ENCODE results near the gene CDC14B. TPM values are rescaled to one million over a fixed set of nuclear protein-coding genes. Genes with fewer than 3 reads are reported as not detected.
A peak's percentile ranks its signal among the peaks of the same experiment; 100 is the strongest.

Gene CDC14B
- polyA plus RNA-seq, 4 donors = 8.5 to 20.8 (median 14.1) TPM

DNA sequence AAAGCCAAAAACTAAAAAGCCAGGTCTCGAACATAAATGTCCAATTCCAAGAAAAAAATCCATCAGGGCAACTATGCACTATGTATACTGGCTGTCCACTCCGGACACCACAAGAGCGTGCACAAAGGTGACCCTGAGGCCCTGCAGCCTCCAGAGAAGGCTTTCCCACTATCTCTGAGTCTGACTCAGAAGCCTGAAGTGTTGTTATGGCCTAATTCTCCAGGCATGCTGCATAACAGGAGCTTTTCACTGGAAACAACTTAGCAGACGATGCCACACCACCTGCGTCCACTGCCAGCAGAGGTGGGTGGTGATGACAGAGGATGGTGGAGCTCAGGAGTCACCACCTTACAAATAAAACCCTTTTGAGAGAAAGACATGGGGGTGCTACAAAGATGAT lies 106.0 kb downstream of the CDC14B start:
- Histone ChIP-seq H3K27me3 (ENCODE audit: control insufficient read depth in 3 of 3, insufficient read depth in 3 of 3, low read length in 3 of 3) (no peaks in the 10 kb centered on the region), H3K4me1 (ENCODE audit: control insufficient read depth in 3 of 3, insufficient read depth in 2 of 3, low read depth in 1 of 3, low read length in 2 of 3) (no peaks in the 10 kb centered on the region), H3K27ac (ENCODE audit: low read depth in 1 of 3, low read length in 2 of 3) (no peak overlapping the region), H3K9me3 (ENCODE audit: control insufficient read depth in 2 of 2, insufficient read depth in 1 of 2, low read depth in 1 of 2, low read length in 1 of 2) (no peaks in the 10 kb centered on the region), H3K4me3 (ENCODE audit: low read depth in 1 of 3, low read length in 3 of 3) (no peak overlapping the region), H3K36me3 (ENCODE audit: control insufficient read depth in 3 of 3, insufficient read depth in 2 of 3, low read depth in 1 of 3, low read length in 3 of 3) (peaks cover 0 to 15% (median 8%) of the 10 kb centered on the region in 3 donors)
- DNase-seq (no peak), FAIRE-seq (no peak)
- WGBS, 3 donors = 92 to 97% (median 95%) methylated on average over 5 of the region's 5 CpGs

GRCh38 chr9:96512240-96512639 lies 107.4 kb downstream of the CDC14B start:
- Histone ChIP-seq H3K4me1 (ENCODE audit: control insufficient read depth in 3 of 3, insufficient read depth in 2 of 3, low read depth in 1 of 3, low read length in 2 of 3) (no peaks in the 10 kb centered on the region), H3K36me3 (ENCODE audit: control insufficient read depth in 3 of 3, insufficient read depth in 2 of 3, low read depth in 1 of 3, low read length in 3 of 3) (peaks cover 0 to 15% (median 8%) of the 10 kb centered on the region in 3 donors), H3K9me3 (ENCODE audit: control insufficient read depth in 2 of 2, insufficient read depth in 1 of 2, low read depth in 1 of 2, low read length in 1 of 2) (no peaks in the 10 kb centered on the region), H3K27ac (ENCODE audit: low read depth in 1 of 3, low read length in 2 of 3) (no peak overlapping the region), H3K4me3 (ENCODE audit: low read depth in 1 of 3, low read length in 3 of 3) (no peak overlapping the region), H3K27me3 (ENCODE audit: control insufficient read depth in 3 of 3, insufficient read depth in 3 of 3, low read length in 3 of 3) (no peaks in the 10 kb centered on the region)
- DNase-seq = no peak
- FAIRE-seq = no peak
- 91 to 94% (median 92%) methylated on average over 3 of the region's 3 CpGs for WGBS, 3 donors

DNA sequence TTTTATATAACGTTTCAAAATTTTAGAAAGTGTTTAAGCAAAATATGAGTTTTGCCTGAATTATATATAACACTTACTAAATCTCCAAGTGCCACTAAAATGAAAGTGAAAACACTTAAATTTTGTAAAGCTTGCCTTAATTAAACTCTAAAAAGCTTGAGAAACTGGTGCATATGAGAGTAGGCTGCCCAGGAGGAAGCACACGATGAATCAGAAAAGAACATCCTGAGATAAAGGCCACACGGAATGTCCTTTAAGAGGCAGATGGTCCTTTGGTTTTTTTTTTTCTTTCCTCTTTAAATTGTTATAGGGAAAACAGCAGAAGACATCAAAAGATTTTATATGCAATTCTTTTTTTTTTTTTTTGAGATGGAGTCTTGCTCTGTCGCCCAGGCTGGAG lies 109.4 kb downstream of the CDC14B start:
- Histone ChIP-seq H3K27me3 (ENCODE audit: control insufficient read depth in 3 of 3, insufficient read depth in 3 of 3, low read length in 3 of 3) (no peaks in the 10 kb centered on the region), H3K36me3 (ENCODE audit: control insufficient read depth in 3 of 3, insufficient read depth in 2 of 3, low read depth in 1 of 3, low read length in 3 of 3) (peaks cover 0 to 19% (median 8%) of the 10 kb centered on the region in 3 donors), H3K4me3 (ENCODE audit: low read depth in 1 of 3, low read length in 3 of 3) (no peak overlapping the region), H3K4me1 (ENCODE audit: control insufficient read depth in 3 of 3, insufficient read depth in 2 of 3, low read depth in 1 of 3, low read length in 2 of 3) (no peaks in the 10 kb centered on the region), H3K27ac (ENCODE audit: low read depth in 1 of 3, low read length in 2 of 3) (no peak overlapping the region), H3K9me3 (ENCODE audit: control insufficient read depth in 2 of 2, insufficient read depth in 1 of 2, low read depth in 1 of 2, low read length in 1 of 2) (no peaks in the 10 kb centered on the region)
- 74 to 86% (median 79%) methylated on average over 4 of the region's 4 CpGs for WGBS, 3 donors
- DNase-seq (no peak), FAIRE-seq (no peak)

GRCh38 chr9:96509848-96510247 lies 109.8 kb downstream of the CDC14B start:
- WGBS, 3 donors = 75 to 90% (median 81%) methylated on average over 2 of the region's 2 CpGs
- Histone ChIP-seq H3K9me3 (ENCODE audit: control insufficient read depth in 2 of 2, insufficient read depth in 1 of 2, low read depth in 1 of 2, low read length in 1 of 2) (no peaks in the 10 kb centered on the region), H3K4me1 (ENCODE audit: control insufficient read depth in 3 of 3, insufficient read depth in 2 of 3, low read depth in 1 of 3, low read length in 2 of 3) (no peaks in the 10 kb centered on the region), H3K27me3 (ENCODE audit: control insufficient read depth in 3 of 3, insufficient read depth in 3 of 3, low read length in 3 of 3) (no peaks in the 10 kb centered on the region), H3K4me3 (ENCODE audit: low read depth in 1 of 3, low read length in 3 of 3) (no peak overlapping the region), H3K27ac (ENCODE audit: low read depth in 1 of 3, low read length in 2 of 3) (no peak overlapping the region), H3K36me3 (ENCODE audit: control insufficient read depth in 3 of 3, insufficient read depth in 2 of 3, low read depth in 1 of 3, low read length in 3 of 3) (peaks cover 0 to 21% (median 11%) of the 10 kb centered on the region in 3 donors)
- FAIRE-seq (no peak), DNase-seq (no peak)

DNA sequence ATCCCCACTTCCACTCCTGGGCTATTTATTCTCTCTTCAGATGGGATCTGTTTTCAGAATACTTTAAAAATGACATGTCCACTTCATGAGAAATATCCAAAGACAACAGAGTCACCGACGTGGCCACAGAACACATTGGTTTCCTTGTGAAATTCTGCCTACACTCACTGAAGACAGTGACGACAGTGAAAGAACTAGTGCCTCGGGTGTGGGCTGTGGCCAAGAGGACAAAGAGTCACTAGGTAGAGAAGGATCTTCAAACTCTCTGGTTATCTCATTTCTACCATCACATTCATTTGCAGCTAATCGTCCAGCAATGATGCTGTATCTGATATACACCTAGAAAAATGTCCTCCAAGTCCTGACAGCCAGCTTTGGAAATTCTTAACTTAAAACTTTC lies 110.6 kb downstream of the CDC14B start:
- no peak overlapping the region for H3K4me3 ChIP-seq (ENCODE audit: low read depth in 1 of 3, low read length in 3 of 3)
- H3K27ac ChIP-seq (ENCODE audit: low read depth in 1 of 3, low read length in 2 of 3) = peak overlapping the region in 1 of 3 donors; percentile 32
- DNase-seq (no peak), FAIRE-seq (no peak)
- H3K9me3 ChIP-seq (ENCODE audit: control insufficient read depth in 2 of 2, insufficient read depth in 1 of 2, low read depth in 1 of 2, low read length in 1 of 2) = no peaks in the 10 kb centered on the region
- no peaks in the 10 kb centered on the region for H3K27me3 ChIP-seq (ENCODE audit: control insufficient read depth in 3 of 3, insufficient read depth in 3 of 3, low read length in 3 of 3)
- H3K36me3 ChIP-seq (ENCODE audit: control insufficient read depth in 3 of 3, insufficient read depth in 2 of 3, low read depth in 1 of 3, low read length in 3 of 3) = peaks cover 0 to 27% (median 12%) of the 10 kb centered on the region in 3 donors
- no peaks in the 10 kb centered on the region for H3K4me1 ChIP-seq (ENCODE audit: control insufficient read depth in 3 of 3, insufficient read depth in 2 of 3, low read depth in 1 of 3, low read length in 2 of 3)
- 94% methylated on average over 5 of the region's 5 CpGs for WGBS, 3 donors

- Histone ChIP-seq H3K27me3 (ENCODE audit: control insufficient read depth in 3 of 3, insufficient read depth in 3 of 3, low read length in 3 of 3) (no peaks in the 10 kb centered on the region), H3K9me3 (ENCODE audit: control insufficient read depth in 2 of 2, insufficient read depth in 1 of 2, low read depth in 1 of 2, low read length in 1 of 2) (no peaks in the 10 kb centered on the region), H3K27ac (ENCODE audit: low read depth in 1 of 3, low read length in 2 of 3) (peak overlapping the region in 1 of 3 donors; percentile 32), H3K36me3 (ENCODE audit: control insufficient read depth in 3 of 3, insufficient read depth in 2 of 3, low read depth in 1 of 3, low read length in 3 of 3) (peaks cover 0 to 26% (median 11%) of the 10 kb centered on the region in 3 donors), H3K4me1 (ENCODE audit: control insufficient read depth in 3 of 3, insufficient read depth in 2 of 3, low read depth in 1 of 3, low read length in 2 of 3) (no peaks in the 10 kb centered on the region), H3K4me3 (ENCODE audit: low read depth in 1 of 3, low read length in 3 of 3) (no peak overlapping the region)
- DNase-seq (no peak), FAIRE-seq (no peak)
- WGBS, 3 donors = 82 to 88% (median 88%) methylated on average over 14 of the region's 14 CpGs
Measured at GRCh38 chr9:96508227-96508940, 111.3 kb downstream of the CDC14B start.

GRCh38 chr9:96505316-96505991 lies 114.2 kb downstream of the CDC14B start:
- H3K27ac ChIP-seq (ENCODE audit: low read depth in 1 of 3, low read length in 2 of 3) = no peak overlapping the region
- FAIRE-seq (no peak), DNase-seq (no peak)
- no peaks in the 10 kb centered on the region for H3K27me3 ChIP-seq (ENCODE audit: control insufficient read depth in 3 of 3, insufficient read depth in 3 of 3, low read length in 3 of 3)
- H3K4me3 ChIP-seq (ENCODE audit: low read depth in 1 of 3, low read length in 3 of 3) = no peak overlapping the region
- H3K4me1 ChIP-seq (ENCODE audit: control insufficient read depth in 3 of 3, insufficient read depth in 2 of 3, low read depth in 1 of 3, low read length in 2 of 3) = no peaks in the 10 kb centered on the region
- 93% methylated on average over 13 of the region's 13 CpGs for WGBS, 3 donors
- H3K9me3 ChIP-seq (ENCODE audit: control insufficient read depth in 2 of 2, insufficient read depth in 1 of 2, low read depth in 1 of 2, low read length in 1 of 2) = no peaks in the 10 kb centered on the region
- H3K36me3 ChIP-seq (ENCODE audit: control insufficient read depth in 3 of 3, insufficient read depth in 2 of 3, low read depth in 1 of 3, low read length in 3 of 3) = peaks cover 0 to 20% (median 8%) of the 10 kb centered on the region in 3 donors

GRCh38 chr9:96503918-96504317 lies 115.7 kb downstream of the CDC14B start:
- H3K4me1 ChIP-seq (ENCODE audit: control insufficient read depth in 3 of 3, insufficient read depth in 2 of 3, low read depth in 1 of 3, low read length in 2 of 3) = no peaks in the 10 kb centered on the region
- H3K27me3 ChIP-seq (ENCODE audit: control insufficient read depth in 3 of 3, insufficient read depth in 3 of 3, low read length in 3 of 3) = no peaks in the 10 kb centered on the region
- no peak overlapping the region for H3K4me3 ChIP-seq (ENCODE audit: low read depth in 1 of 3, low read length in 3 of 3)
- H3K27ac ChIP-seq (ENCODE audit: low read depth in 1 of 3, low read length in 2 of 3) = no peak overlapping the region
- DNase-seq (no peak), FAIRE-seq (no peak)
- peaks cover 0 to 26% (median 5%) of the 10 kb centered on the region in 3 donors for H3K36me3 ChIP-seq (ENCODE audit: control insufficient read depth in 3 of 3, insufficient read depth in 2 of 3, low read depth in 1 of 3, low read length in 3 of 3)
- WGBS, 3 donors = 93 to 98% (median 96%) methylated on average over 11 of the region's 11 CpGs
- H3K9me3 ChIP-seq (ENCODE audit: control insufficient read depth in 2 of 2, insufficient read depth in 1 of 2, low read depth in 1 of 2, low read length in 1 of 2) = no peaks in the 10 kb centered on the region
